ENCODE results near the gene FNDC3A.

Gene FNDC3A

GRCh38 chr13:49226613-49227012, 250.9 kb downstream of the FNDC3A start:
- Histone ChIP-seq H3F3A (ENCODE audit: insufficient read depth, low read length) (no peaks in the 10 kb centered on the region), H3K9me2 (replicated peaks; ENCODE audit: insufficient read depth, low read length) (no peaks in the 10 kb centered on the region), H3K9ac (ENCODE audit: low read length) (no peak overlapping the region), H2AFZ (ENCODE audit: low read length) (no peak overlapping the region), H3K4me3 (ENCODE audit: low read length) (no peak overlapping the region), H3K79me2 (ENCODE audit: low read length) (no peaks in the 10 kb centered on the region), H3K27me3 (replicated peaks; ENCODE audit: insufficient read depth, low read length) (no peaks in the 10 kb centered on the region), H3K4me2 (ENCODE audit: low read depth, low read length) (no peak overlapping the region), H3K36me3 (replicated peaks; ENCODE audit: insufficient read depth, low read length) (no peaks in the 10 kb centered on the region), H3K9me3 (replicated peaks; ENCODE audit: insufficient read depth, low read length) (no peaks in the 10 kb centered on the region), H4K20me1 (ENCODE audit: insufficient read depth, low read length) (no peaks in the 10 kb centered on the region), H3K4me1 (ENCODE audit: low read length) (no peaks in the 10 kb centered on the region), H3K27ac (ENCODE audit: low read length) (no peak overlapping the region)
- no peak for TF ChIP-seq EZH2 (optimal IDR thresholded peaks at IDR 0.05; ENCODE audit: low read depth, low read length)
- no peak for TF ChIP-seq CTCF (IDR thresholded peaks at IDR 0.05; ENCODE audit: low read length)
- no peak for TF ChIP-seq EZH2phosphoT487 (IDR thresholded peaks at IDR 0.05; ENCODE audit: low read length)
- DNase-seq = no peak

GRCh38 chr13:49234741-49235140, 259.0 kb downstream of the FNDC3A start:
- H3K4me1 ChIP-seq (ENCODE audit: low read length) = no peaks in the 10 kb centered on the region
- no peak for TF ChIP-seq CTCF (IDR thresholded peaks at IDR 0.05; ENCODE audit: low read length)
- TF ChIP-seq EZH2phosphoT487 (IDR thresholded peaks at IDR 0.05; ENCODE audit: low read length) = no peak
- TF ChIP-seq EZH2 (optimal IDR thresholded peaks at IDR 0.05; ENCODE audit: low read depth, low read length) = no peak
- no peak overlapping the region for H3K9ac ChIP-seq (ENCODE audit: low read length)
- H3K79me2 ChIP-seq (ENCODE audit: low read length) = no peaks in the 10 kb centered on the region
- no peaks in the 10 kb centered on the region for H3K36me3 ChIP-seq (replicated peaks; ENCODE audit: insufficient read depth, low read length)
- no peaks in the 10 kb centered on the region for H3K9me2 ChIP-seq (replicated peaks; ENCODE audit: insufficient read depth, low read length)
- H3K27me3 ChIP-seq (replicated peaks; ENCODE audit: insufficient read depth, low read length) = no peaks in the 10 kb centered on the region
- H3K4me3 ChIP-seq (ENCODE audit: low read length) = no peak overlapping the region
- no peak overlapping the region for H3K4me2 ChIP-seq (ENCODE audit: low read depth, low read length)
- no peaks in the 10 kb centered on the region for H4K20me1 ChIP-seq (ENCODE audit: insufficient read depth, low read length)
- H3F3A ChIP-seq (ENCODE audit: insufficient read depth, low read length) = no peaks in the 10 kb centered on the region
- H3K27ac ChIP-seq (ENCODE audit: low read length) = no peak overlapping the region
- H3K9me3 ChIP-seq (replicated peaks; ENCODE audit: insufficient read depth, low read length) = no peaks in the 10 kb centered on the region
- no peak overlapping the region for H2AFZ ChIP-seq (ENCODE audit: low read length)
- no peak for DNase-seq

- Histone ChIP-seq H3K4me3 (ENCODE audit: low read length) (no peak overlapping the region), H2AFZ (ENCODE audit: low read length) (no peak overlapping the region), H3K4me1 (ENCODE audit: low read length) (no peaks in the 10 kb centered on the region), H3K9me3 (replicated peaks; ENCODE audit: insufficient read depth, low read length) (no peaks in the 10 kb centered on the region), H3K27ac (ENCODE audit: low read length) (no peak overlapping the region), H3K27me3 (replicated peaks; ENCODE audit: insufficient read depth, low read length) (no peaks in the 10 kb centered on the region), H3K4me2 (ENCODE audit: low read depth, low read length) (no peak overlapping the region), H4K20me1 (ENCODE audit: insufficient read depth, low read length) (no peaks in the 10 kb centered on the region), H3K79me2 (ENCODE audit: low read length) (no peaks in the 10 kb centered on the region), H3K9ac (ENCODE audit: low read length) (no peak overlapping the region), H3F3A (ENCODE audit: insufficient read depth, low read length) (no peaks in the 10 kb centered on the region), H3K36me3 (replicated peaks; ENCODE audit: insufficient read depth, low read length) (no peaks in the 10 kb centered on the region), H3K9me2 (replicated peaks; ENCODE audit: insufficient read depth, low read length) (no peaks in the 10 kb centered on the region)
- TF ChIP-seq EZH2 (optimal IDR thresholded peaks at IDR 0.05; ENCODE audit: low read depth, low read length) = no peak
- TF ChIP-seq EZH2phosphoT487 (IDR thresholded peaks at IDR 0.05; ENCODE audit: low read length) = no peak
- no peak for TF ChIP-seq CTCF (IDR thresholded peaks at IDR 0.05; ENCODE audit: low read length)
- DNase-seq = no peak
These were observed 260.2 kb downstream of the FNDC3A start for GRCh38 chr13:49235856-49236431.

Measured in MM.1S (cell line).